ENCODE data around the gene PRAF2.

Gene PRAF2

GRCh38 chrX:49041744-49042580 lies 31.8 kb downstream of the PRAF2 start:
- DNase-seq: no peak

GRCh38 chrX:49040376-49040955 lies 33.3 kb downstream of the PRAF2 start:
- no peak for DNase-seq

GRCh38 chrX:49039598-49040375 lies 34.0 kb downstream of the PRAF2 start:
- DNase-seq: no peak

- no peak for DNase-seq
Observed at GRCh38 chrX:49037883-49038475, 35.8 kb downstream of the PRAF2 start.

- no peak for DNase-seq
Observed at GRCh38 chrX:49030283-49030682, 43.5 kb downstream of the PRAF2 start.

- DNase-seq: no peak
Observed at GRCh38 chrX:49029876-49030275, 43.9 kb downstream of the PRAF2 start.
